HG03469 (cell line): ENCODE measurements around the gene PLG.
"Not testable (repeated sequence)": the region's sequence is repeated elsewhere in the genome, so short reads cannot be mapped to it uniquely, and the experiment has no call there.

ENCODE experiments used
- ATAC-seq: cut with Tn5 transposase; IDR thresholded peaks from one replicate; pipeline ENCODE4 v1.9.1; 2021; ENCODE audit warnings: mild to moderate bottlenecking, moderate library complexity, moderate number of reproducible peaks; ENCODE audit not compliant: unreplicated experiment

Gene PLG

GRCh38 chr6:160697826-160698225 is 4.2 kb upstream of the PLG start:
- no peak for ATAC-seq

- not testable (repeated sequence) for ATAC-seq
These were observed 2.6 kb downstream of the PLG start for GRCh38 chr6:160704688-160705087.

DNA sequence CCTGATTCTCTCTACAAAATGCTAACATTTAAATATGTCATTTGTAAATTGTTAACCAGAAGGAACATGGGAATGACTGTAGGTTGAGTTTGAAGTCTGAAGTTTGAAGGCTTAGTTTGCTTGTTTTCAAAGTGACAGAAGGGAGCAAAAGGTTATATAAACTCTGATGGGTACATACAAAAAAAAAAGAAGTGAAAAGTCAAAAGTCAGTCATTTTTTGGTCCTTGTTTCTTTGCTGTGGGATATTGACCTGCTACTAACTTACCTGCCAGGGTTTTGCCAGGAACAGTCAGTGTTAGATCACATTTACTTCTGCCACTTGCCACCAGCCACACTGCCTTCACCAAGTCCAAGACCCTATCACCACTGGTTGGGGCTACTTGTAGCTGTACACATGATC is 6.9 kb downstream of the PLG start:
- ATAC-seq, result not testable (repeated sequence)

- ATAC-seq, result no peak
These were observed 12.8 kb downstream of the PLG start for GRCh38 chr6:160714731-160715316.

- no peak for ATAC-seq
These were observed 28.9 kb downstream of the PLG start for GRCh38 chr6:160730911-160731310.

DNA sequence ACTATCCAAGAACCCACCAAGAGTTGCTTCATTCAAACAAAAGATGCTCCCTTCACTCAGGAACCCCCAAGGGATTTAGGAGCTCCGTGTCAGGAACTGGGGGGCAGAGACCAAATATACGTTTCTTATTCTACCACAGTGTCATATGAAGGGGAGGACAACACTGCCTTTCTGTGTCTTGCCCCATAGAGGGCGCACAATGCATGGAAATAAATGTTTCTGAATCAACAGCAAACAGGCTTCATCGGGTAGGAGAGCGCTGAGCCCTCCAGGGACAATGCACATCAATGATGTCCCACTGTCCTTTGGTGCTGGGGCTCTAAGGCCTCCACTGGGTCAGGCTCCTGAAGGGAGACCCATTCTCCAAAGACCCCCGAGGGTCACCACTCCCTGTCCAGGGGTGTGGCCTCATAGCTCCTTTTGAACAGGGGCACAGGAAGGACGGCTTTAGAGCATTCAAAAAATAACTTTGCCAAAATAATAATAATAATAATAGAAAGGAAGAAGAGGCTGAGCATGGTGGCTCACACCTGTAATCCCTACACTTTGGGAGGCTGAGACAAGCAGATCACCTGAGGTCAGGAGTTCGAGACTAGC is 31.1 kb downstream of the PLG start:
- peak; percentile 61 for ATAC-seq

DNA sequence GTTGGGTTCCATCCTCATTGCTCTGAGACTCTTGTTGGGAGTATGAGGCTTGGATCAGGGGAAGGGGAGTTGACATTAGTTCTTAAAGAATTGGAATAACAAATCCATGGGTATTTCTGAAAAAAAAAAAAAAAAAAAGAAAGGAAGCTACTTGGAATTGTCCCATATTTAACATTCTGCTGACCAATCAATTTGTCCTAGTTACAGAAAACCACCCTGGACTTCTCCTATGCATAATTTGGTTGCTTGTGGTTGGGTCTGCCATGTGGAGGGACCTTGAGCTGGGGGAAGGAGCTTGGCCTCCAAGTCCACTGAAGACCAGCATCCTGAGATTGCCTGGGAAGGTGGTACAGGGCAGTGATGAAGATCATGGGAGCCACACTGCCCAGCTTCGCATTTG is 32.6 kb downstream of the PLG start:
- ATAC-seq, result no peak

DNA sequence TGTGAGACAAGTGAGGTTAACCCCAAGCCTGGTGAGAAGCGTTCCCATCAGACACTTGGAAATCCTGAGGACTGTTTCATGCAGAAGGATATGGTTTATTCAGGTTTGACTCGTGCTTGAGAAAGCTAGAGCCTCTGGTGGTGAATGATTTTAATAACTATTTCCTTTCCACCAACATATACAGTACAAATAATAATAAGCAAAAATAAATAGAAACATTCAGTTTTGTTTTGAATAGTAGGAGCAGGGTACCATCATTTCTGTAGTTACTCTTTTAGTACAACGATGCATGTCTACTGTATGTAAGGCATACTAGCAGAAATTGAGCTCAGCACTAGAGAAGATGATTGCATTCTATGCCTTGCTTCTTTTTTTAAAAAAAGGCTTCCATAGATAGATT is 33.5 kb downstream of the PLG start:
- peak; percentile 76 for ATAC-seq

- no peak for ATAC-seq
These were observed 35.9 kb downstream of the PLG start for GRCh38 chr6:160737934-160738333.

- ATAC-seq, result no peak
These were observed 37.9 kb downstream of the PLG start for GRCh38 chr6:160739955-160740354.

GRCh38 chr6:160741012-160741411 is 39.0 kb downstream of the PLG start:
- ATAC-seq, result peak; percentile 99

- peak; percentile 34 for ATAC-seq
These were observed 40.0 kb downstream of the PLG start for GRCh38 chr6:160742090-160742489.

DNA sequence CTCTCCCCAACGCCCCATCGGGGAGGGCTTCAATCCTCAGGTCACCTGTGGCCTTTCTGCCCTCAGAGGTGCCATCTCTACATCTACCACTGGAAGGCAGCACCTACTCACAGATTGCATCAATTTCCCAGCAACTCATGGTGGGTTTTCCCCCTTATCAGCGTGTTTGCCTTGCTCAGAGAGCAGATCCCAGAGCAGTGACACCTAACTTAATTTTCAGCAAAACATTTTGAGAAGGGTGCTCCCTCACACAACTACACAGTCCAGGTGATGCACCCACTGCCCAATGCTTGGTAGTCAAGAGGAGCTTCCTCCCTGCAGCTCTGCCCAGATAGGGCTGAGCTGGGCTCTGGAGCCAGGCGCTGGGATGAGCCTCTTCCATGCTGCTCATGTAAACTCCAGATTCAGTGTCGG is 48.2 kb downstream of the PLG start:
- ATAC-seq, result peak; percentile 90

GRCh38 chr6:160753211-160753610 is 51.2 kb downstream of the PLG start:
- not testable (repeated sequence) for ATAC-seq

- ATAC-seq, result no peak
These were observed 53.1 kb downstream of the PLG start for GRCh38 chr6:160755165-160755564.

GRCh38 chr6:160756021-160756420 is 54.0 kb downstream of the PLG start:
- no peak for ATAC-seq

- ATAC-seq, result no peak
These were observed 54.8 kb downstream of the PLG start for GRCh38 chr6:160756871-160757270.

DNA sequence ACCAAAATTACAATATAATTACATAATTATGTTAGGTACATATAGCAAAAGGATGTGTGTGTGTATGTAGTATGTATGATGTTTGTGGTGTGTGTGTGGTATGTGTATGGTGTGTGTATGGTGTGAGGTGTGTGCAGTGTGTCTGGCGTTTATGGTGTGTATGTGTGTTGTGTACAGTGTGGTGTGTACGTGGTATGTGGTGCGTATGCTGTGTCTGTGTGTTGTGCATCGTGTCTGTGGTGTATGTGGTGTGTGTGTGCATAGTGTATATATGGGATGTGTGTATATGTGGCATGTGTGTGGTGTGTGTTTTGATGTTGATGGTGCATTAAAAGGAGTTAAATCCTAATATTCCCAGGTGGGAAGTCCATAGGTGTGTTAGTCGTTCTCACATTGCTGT is 62.8 kb downstream of the PLG start:
- ATAC-seq, result no peak

- ATAC-seq, result no peak
These were observed 63.4 kb downstream of the PLG start for GRCh38 chr6:160765412-160765811.

GRCh38 chr6:160766657-160766988 is 64.6 kb downstream of the PLG start:
- no peak for ATAC-seq

DNA sequence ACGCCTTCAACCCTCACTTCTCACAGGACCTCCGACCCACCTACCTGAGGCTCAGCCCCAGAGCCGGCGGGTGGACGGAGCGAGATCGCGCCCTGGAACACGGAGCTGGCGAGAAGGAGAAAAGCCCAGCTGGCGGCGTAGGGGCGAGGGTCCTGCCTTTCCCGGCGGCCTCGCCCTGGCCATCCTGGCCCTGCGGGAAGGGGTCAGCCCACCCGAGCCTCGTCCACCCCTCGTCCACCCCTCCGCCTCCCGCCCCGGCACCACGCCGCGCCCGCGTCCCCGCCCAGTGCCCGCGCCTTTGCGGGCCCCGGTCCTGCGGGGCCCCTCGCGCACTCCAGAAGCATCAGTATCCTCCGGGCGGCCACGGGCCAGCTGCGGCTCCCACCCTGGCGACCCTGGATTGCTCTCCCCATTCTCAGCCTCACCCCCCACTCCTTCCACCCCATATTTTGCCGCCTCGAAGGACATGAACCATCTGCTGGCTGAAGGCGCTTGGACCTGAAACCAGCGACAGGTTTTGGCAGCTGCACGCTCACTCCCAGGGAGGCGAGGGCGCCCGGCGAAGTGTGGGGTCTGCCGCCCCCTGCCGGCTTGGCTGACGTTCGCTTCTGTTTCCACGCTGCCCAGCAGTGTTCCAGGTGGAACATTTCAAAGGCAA is 65.1 kb downstream of the PLG start:
- peak; percentile 79 for ATAC-seq

- no peak for ATAC-seq
These were observed 65.6 kb downstream of the PLG start for GRCh38 chr6:160767647-160768019.

DNA sequence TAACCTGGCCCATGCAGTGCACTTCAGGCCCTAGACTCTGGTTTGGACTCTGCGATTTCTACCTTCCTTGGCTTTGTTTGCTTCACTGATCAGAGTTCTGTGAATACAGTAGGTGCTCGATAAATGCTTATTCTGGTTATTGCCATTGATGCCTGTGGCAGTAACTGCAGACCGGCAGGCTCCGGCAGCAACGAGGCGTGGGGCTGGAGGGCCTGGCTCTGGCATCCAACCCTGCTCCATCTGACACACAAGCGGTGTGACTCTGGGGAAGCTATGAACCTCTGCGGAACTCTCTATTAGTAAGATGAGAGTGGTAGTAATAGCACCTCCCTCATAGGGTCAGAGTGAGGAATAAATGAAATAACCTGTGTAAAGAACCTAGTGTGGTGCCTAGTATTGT is 66.1 kb downstream of the PLG start:
- no peak for ATAC-seq
